NCI-H2227 treated with DMSO at 0.1 percent for 48 hours (cell line): ENCODE measurements around the gene COCH.
A peak's percentile ranks its signal among the peaks of the same experiment; 100 is the strongest.

Experiments
- DNase-seq: peaks from one replicate; lab custom pipeline; 2025; lab: John Stamatoyannopoulos, UW

COCH gene

GRCh38 chr14:30874120-30874998 is at the start of gene COCH:
Gene COCH, plus strand, starts transcription at chr14:30874559. Its CDS starts 380 bp downstream, at chr14:30874939.
- DNase-seq, result peak; percentile 28

- no peak for DNase-seq
These were observed 48.3 kb upstream of the COCH start for GRCh38 chr14:30826070-30826469.

DNA sequence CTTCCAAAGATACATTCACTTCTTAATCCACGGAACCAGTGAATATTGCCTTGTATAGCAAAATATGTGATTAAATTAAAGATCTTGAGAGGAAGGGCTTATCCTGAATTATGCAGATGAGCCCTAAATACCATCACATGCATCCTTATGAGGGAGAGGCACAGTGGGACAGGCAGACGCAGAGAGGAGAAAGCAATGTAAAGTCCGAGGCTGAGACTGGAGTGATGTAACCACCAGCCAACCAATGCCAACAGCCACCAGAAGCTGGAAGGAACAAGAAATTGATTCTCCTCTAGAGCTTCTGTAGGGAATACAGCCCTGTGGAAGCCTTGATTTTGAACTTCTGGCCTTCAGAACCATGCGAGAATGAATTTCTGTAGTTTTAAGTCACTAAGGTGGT is 44.5 kb upstream of the COCH start:
- DNase-seq, result no peak

- DNase-seq, result no peak
These were observed 40.0 kb upstream of the COCH start for GRCh38 chr14:30834353-30834752.

- no peak for DNase-seq
These were observed 36.0 kb upstream of the COCH start for GRCh38 chr14:30838351-30838750.

DNA sequence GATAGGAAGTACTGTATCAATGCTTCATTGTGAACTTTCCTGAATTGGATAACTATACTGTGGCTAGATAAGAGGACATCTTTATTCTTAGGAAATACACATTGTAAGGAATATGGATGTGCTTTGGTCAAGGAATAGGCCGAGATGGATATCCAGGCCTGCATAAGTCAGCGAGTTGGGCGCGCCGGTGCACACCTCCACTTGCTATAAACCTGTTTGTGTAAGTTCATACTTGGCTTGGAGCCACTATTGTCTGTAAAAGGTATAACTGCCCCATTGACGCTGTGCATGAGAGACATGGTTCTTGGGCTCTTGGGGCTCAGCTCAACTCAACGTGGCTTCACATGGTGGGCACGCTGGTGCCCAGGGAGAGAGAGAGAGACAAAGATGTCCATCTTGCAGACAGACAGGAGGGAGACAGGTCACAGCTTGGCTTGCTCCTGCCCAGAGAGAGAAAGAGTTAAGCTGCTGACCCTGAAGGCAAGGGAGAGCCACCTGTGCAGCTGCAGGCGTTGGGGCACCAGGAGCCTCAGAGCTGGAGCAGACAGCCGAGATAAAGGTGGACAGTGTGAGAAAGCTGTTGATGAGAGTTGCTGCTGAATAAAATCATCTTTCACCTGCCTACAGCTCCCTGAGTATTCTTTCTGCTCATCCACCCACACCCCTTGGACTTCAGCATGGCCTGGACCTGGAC is 34.1 kb upstream of the COCH start:
- DNase-seq, result no peak

DNA sequence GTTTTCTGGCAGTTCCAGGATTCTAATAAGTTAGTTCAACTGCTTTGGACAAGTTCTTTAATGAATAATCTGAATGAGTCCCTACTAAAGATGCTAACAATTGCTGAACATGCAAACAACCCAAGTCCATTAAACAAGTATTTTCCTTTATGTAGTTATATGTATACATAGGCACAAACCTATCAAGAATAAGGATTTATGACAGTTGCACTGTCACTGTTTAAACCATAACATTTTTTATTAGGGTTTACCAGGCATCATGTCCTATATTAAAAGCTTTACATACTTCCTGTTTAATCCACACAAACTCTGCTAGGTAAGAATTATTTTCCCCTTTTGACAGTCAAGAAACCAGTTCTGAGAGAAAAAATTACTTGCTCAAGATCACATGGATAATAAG is 31.9 kb upstream of the COCH start:
- DNase-seq, result no peak

GRCh38 chr14:30848449-30849240 is 25.7 kb upstream of the COCH start:
- DNase-seq, result no peak

DNA sequence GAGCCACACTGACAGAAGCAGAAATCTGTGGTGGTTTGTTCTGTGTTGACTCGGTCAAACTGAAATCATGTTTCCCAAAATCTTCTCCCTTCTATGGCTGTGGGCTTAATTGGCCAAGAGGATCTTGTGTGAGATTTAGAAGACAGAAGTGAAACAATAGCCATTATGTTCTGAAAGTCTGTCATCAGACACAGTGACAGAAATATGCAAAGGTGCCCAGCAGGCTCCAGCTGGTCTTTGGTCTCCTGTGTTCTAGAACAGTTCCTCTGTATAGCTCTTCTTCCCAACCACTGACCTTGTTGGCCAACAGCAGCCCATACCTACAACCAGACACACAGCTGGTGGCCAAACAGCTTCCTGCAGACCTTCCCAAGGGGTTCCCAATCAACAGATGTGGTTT is 25.0 kb upstream of the COCH start:
- no peak for DNase-seq

DNA sequence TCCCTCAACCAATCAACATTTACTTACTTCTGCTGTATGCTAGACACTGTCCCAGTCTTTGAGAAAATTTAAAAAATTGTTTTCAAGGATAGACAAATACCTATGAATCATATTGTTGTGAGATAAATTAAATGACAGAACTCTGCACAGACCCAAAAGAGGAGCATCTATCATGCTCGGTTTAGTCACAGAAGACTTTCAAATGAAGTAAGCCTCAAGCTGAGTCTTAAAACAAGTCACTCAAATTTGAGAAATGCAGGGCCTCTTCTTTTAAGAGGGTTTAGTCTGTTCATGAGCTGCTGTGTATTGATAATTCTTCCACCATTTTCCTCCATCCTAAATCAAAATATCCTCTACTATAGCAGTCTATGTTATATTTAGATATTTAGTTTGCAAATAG is 24.4 kb upstream of the COCH start:
- no peak for DNase-seq

DNA sequence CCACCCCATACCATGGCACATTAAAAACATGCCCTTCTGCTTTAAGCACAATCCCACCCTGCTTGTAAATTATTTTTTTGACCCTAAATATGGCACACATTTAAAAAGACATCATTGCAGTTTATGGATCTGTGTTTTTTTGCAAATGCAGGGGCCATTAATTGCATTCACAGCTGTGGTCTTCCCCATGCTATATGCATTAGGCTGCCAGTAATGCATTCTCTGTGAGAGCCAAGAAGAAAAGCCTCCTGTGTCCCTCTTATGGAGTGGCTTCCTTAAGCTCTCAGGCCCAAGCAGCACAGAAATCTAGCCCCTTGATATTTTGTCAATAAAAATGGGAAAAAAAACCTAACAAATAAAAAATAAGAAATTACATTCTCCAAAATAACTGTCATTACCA is 20.4 kb upstream of the COCH start:
- no peak for DNase-seq

- DNase-seq, result no peak
These were observed 19.9 kb upstream of the COCH start for GRCh38 chr14:30854492-30854891.

DNA sequence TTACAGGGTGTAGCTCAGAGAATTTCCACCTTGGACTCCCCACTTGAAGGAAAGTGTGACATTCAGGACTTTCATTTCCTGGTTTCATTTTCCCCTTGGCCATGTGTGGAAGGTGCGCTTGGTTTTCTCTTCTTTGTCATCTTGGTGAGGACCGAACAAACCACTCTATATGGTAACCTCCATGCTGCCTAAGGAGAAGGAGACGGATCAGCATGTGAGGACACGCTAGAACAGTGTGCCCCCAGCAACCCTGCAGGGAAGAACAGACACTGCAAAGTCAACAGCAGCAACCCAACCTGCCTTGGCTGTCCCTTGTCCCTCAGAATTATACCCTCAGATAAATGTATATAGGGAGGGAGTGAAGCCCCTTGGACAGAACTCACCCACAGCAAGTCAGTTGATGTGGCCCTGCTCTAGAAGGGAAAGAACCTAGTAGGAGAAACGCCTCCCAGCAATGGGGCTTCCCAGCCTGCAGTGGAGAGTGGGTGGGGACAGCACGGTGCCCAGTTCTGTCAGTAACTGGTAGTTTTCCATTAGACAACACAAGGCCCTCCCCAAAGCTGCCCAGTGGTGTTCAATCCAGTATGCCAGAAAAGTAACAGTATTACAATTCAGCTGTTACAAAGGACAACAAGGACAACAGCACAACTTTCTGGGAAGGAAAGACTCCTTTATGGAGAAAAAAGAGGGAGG is 18.9 kb upstream of the COCH start:
- no peak for DNase-seq

GRCh38 chr14:30861200-30861599 is 13.2 kb upstream of the COCH start:
- no peak for DNase-seq

- DNase-seq, result no peak
These were observed 9.4 kb upstream of the COCH start for GRCh38 chr14:30864934-30865333.

- no peak for DNase-seq
These were observed 5.6 kb upstream of the COCH start for GRCh38 chr14:30868736-30869135.

GRCh38 chr14:30869551-30870155 is 4.7 kb upstream of the COCH start:
- DNase-seq, result no peak

GRCh38 chr14:30872602-30873001 is 1.8 kb upstream of the COCH start:
- DNase-seq, result no peak

- DNase-seq, result no peak
These were observed 845 bp upstream of the COCH start for GRCh38 chr14:30873308-30874119.

GRCh38 chr14:30874999-30875787 is 834 bp downstream of the COCH start:
- DNase-seq, result no peak
